HG03064 (cell line): ENCODE data around the gene GOLGA8H.
"Not testable (repeated sequence)": the region's sequence is repeated elsewhere in the genome, so short reads cannot be mapped to it uniquely, and the experiment has no call there.

ENCODE experiments used
- ATAC-seq: cut with Tn5 transposase; IDR thresholded peaks from one replicate; pipeline ENCODE4 v1.9.1; 2021; ENCODE audit warnings: low read depth; ENCODE audit not compliant: unreplicated experiment

The GOLGA8H gene

DNA sequence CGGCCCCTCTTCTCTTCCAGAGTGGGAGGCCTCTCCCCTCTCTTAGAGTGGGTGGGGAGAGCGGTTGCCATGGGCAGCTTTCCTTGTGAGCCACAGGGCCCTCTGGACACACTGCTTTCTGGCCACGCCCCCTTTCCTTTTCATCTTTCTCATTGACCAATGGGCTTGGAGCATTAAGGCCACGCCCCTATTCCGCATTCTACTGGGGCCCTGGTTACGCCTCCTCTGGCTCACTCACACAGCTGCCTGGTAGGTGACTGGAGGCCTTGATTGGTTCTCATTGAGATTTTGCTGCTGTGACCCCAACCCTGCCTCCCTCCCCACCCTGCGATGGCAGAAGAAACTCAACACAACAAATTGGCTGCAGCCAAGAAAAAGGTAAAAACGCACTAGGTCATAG is at the start of gene GOLGA8H:
Gene GOLGA8H, plus strand, starts transcription at position 233 of the 400 bp plus-strand sequence. Its CDS starts 98 bp downstream, at position 331.
- ATAC-seq = not testable (repeated sequence)

GRCh38 chr15:30566949-30567348 is 36.9 kb upstream of the GOLGA8H start:
- ATAC-seq = not testable (repeated sequence)

DNA sequence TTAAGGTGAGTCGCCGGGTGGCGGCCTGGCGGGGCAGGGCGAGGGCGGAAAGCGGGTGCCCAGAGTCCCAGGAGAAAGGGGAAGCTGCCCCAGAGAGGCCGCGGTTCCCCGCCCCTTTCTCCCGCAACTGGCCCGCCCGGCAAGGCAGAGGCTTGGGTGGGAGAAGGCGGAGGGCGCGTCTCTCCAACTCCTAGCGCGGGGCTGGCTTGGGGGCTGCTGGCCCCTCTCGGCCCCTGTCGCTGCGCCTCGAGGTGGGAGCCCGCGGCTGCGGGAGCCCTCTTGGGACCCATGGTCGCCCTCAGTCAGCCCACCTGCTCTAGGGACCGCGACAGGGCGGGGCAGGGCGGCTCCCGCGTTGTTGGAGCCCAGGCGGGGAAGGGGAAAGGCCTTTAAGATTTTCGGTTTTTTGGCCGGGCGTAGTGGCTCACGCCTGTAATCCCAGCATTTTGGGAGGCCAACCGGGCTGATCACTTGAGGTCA is 30.8 kb upstream of the GOLGA8H start:
- ATAC-seq = not testable (repeated sequence)

- ATAC-seq = not testable (repeated sequence)
Observed at GRCh38 chr15:30579394-30579970, 24.3 kb upstream of the GOLGA8H start.

- ATAC-seq = not testable (repeated sequence)
Observed at GRCh38 chr15:30580716-30581115, 23.1 kb upstream of the GOLGA8H start.

- not testable (repeated sequence) for ATAC-seq
Observed at GRCh38 chr15:30598953-30599352, 4.9 kb upstream of the GOLGA8H start.

DNA sequence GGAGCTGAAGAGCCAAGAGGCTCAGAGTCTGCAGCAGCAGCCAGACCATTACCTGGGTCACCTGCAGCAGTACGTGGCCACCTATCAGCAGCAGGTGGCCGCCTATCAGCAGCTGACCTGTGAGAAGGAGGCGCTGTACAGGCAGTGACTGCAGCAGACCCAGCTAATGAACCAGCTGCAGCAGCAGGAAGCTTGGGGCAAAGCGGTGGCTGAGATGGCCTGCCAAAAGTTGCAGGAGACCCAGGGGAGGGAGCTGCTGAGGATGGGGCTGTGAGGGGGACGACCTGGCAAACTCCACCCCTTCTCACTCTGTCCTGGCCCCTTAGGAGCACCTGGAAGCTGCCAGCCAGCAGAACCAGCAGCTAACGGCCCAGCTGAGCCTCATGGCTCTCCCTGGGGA is 8.4 kb downstream of the GOLGA8H start:
- ATAC-seq = not testable (repeated sequence)

DNA sequence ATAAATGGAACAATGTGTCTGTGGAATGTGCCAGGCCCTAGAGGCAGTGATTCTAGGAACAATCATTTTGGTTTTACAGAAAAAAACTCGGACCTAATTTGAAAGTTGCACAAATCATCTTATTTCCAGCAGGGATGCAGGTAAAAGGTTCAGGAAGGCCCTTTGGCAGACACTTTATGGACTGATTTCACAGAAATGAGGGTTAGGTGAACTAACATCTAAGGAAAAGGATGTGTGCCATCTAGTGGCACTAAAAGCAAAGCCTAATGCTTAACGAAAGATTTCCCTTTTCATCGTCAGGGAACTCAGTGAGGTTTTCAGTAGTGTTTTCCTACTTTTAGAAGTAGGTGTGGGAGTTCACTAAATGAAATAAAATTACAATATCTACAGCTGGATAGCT is 17.5 kb downstream of the GOLGA8H start:
- not testable (repeated sequence) for ATAC-seq

GRCh38 chr15:30625436-30626193 is 21.8 kb downstream of the GOLGA8H start, which contains the start of gene ARHGAP11B:
Gene ARHGAP11B (plus strand): TSS chr15:30626128.
- peak; percentile 78 for ATAC-seq

- peak; percentile 6 for ATAC-seq
Observed at GRCh38 chr15:30626194-30626565, 22.4 kb downstream of the GOLGA8H start.

GRCh38 chr15:30626632-30627031 is 22.8 kb downstream of the GOLGA8H start:
- not testable (repeated sequence) for ATAC-seq

DNA sequence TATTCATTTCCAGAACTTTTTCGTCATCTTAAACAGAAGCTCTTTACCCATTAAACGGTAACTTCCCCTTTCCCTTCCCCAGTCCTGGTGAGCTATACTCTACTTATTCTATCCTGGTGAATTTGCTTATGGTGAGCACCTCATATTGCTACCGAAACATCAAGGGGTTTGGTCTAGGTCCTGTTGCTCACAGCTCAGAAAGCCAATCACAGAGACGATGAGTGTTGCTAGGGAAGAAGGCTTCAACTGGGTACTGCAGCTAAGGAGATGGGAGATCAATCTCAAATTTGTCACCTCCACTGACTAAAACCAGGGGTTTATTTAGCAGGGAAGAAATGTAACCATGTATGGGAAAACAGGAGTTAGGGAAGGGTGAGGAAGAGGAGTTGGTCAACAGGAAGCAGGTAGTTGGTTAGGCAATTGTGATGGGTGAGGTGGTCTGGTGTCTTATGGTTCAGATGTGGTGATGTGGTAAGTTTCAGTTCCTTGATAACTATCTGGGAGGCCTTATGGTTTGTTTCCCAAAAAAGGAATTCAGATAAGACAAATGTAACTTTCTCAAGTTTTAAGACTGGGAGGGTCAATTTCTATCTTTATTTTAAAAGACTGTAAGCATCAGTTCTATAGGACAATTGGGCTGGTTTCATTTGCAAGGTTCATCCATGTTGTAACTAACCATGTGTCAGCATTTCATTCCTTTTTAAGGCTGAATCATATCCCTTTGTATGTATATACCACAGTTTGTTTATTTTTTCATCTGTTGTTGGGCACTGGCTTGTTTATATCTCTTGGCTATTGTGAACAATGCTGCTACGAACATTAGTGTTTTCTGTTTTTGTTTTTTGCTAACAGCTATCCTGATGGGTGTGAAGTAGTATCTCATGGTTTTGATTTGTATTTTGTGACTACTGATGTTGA is 46.4 kb downstream of the GOLGA8H start:
- ATAC-seq = no peak

DNA sequence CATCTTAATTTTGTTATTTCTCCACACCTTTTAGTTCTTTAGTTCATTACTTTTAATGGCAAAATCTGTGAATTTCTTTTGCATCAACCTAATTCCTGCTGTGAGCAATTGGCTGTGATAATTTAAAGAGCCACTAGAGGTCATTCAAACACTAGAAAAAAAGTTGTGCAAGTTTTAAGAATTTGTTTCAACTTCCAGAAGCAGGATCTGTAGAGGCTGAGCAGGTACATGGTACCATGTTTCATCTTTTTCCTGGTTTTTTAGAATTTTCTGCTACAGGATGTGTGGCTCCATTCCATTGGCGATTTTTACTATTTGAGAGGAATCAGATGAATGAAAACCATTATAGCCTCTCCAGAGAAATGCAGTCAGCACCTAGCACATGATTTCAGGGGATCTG is 57.3 kb downstream of the GOLGA8H start:
- not testable (repeated sequence) for ATAC-seq
